Prostate gland (tissue), 2 donors: ENCODE data around the gene CABP5. TPM values are rescaled to one million over a fixed set of nuclear protein-coding genes. Genes with fewer than 3 reads are reported as not detected.

Experiments used
- DNase-seq: peaks from one replicate; pipeline ENCODE4 v3.0.0-alpha.2; 2019; ENCODE audit warnings: low spot score
- H3K27ac ChIP-seq, 2 donors: fragments of 200-600 bp; sonication (generic); 2 replicates each; pipeline ENCODE4 v1.5.1; 2017 to 2019
- H3K27me3 ChIP-seq: fragments of 200-600 bp; sonication (generic); replicated peaks from 2 replicates; pipeline ENCODE4 v1.5.1; 2019; ENCODE audit not compliant: insufficient read depth
- H3K36me3 ChIP-seq, 2 donors: fragments of 200-600 bp; sonication (generic); 1 replicate in 1 of 2; 2 replicates in 1 of 2; pipeline versions ENCODE4 v1.5.1 to v1.8.1; 2017 to 2019
- H3K4me1 ChIP-seq: fragments of 200-600 bp; sonication (generic); replicated peaks from 2 replicates; pipeline ENCODE4 v1.5.1; 2019
- H3K4me3 ChIP-seq, 2 donors: fragments of 200-600 bp; sonication (generic); 2 replicates each; pipeline ENCODE4 v1.5.1; 2017 to 2019
- H3K9me3 ChIP-seq: fragments of 200-600 bp; sonication (generic); 2 replicates; pipeline ENCODE4 v1.5.1; 2017
- POLR2A ChIP-seq: fragments of 450-650 bp; IDR thresholded peaks from one replicate; pipeline ENCODE4 v1.6.1; 2016; ENCODE audit warnings: antibody characterized with exemption, mild to moderate bottlenecking
- POLR2AphosphoS5 ChIP-seq: sonication (generic); formaldehyde crosslinking; IDR thresholded peaks from one replicate; pipeline ENCODE4 v1.6.1; 2017; ENCODE audit warnings: antibody characterized with exemption
- WGBS: methylation state at CpG from one replicate; pipeline ENCODE4 v1.1.5; 2018; 5-methylcytosine and 5-hydroxymethylcytosine counted together
- intact Hi-C: fragments of 100-400 bp; cut with DNase I; formaldehyde crosslinking; loops from one replicate; pipeline ENCODE4 v1.14.2; 2022
- total RNA-seq, 2 donors: library from RNA; depleted of rRNA; stranded (reverse); fragments of >200 nt; gene quantifications; one replicate each; pipeline ENCODE4 v1.1.0, GENCODE V29; 2016
- TF ChIP-seq, protein P1 (sequence below), 4 experiments: fragments of 200-600 bp in 2 of 4; fragments of 450-650 bp in 2 of 4; sonication (generic) in 2 of 4; IDR thresholded peaks; 1 replicate in 3 of 4; 2 replicates in 1 of 4; pipeline ENCODE4 v1.5.1; 2016 to 2019; ENCODE audit warnings: antibody characterized with exemption in 4 of 4, mild to moderate bottlenecking in 2 of 4, moderate library complexity in 2 of 4

The CABP5 gene
- total RNA-seq, 2 donors from 2014 or later = not detected

GRCh38 chr19:48010932-48011758 is 32.7 kb downstream of the CABP5 start:
- TF ChIP-seq POLR2A (no peak), POLR2AphosphoS5 (no peak)
- TF ChIP-seq, protein P1, sequence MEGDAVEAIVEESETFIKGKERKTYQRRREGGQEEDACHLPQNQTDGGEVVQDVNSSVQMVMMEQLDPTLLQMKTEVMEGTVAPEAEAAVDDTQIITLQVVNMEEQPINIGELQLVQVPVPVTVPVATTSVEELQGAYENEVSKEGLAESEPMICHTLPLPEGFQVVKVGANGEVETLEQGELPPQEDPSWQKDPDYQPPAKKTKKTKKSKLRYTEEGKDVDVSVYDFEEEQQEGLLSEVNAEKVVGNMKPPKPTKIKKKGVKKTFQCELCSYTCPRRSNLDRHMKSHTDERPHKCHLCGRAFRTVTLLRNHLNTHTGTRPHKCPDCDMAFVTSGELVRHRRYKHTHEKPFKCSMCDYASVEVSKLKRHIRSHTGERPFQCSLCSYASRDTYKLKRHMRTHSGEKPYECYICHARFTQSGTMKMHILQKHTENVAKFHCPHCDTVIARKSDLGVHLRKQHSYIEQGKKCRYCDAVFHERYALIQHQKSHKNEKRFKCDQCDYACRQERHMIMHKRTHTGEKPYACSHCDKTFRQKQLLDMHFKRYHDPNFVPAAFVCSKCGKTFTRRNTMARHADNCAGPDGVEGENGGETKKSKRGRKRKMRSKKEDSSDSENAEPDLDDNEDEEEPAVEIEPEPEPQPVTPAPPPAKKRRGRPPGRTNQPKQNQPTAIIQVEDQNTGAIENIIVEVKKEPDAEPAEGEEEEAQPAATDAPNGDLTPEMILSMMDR (IDR thresholded peaks at IDR 0.05) = no peak
- intact Hi-C loops = no loop called here
- no peaks in the 10 kb centered on the region for H3K36me3 ChIP-seq
- H3K9me3 ChIP-seq = no peaks in the 10 kb centered on the region
- WGBS = 85% methylated on average over 11 of the region's 11 CpGs
- no peaks in the 10 kb centered on the region for H3K4me1 ChIP-seq
- no peaks in the 10 kb centered on the region for H3K27me3 ChIP-seq
- DNase-seq = no peak
- H3K4me3 ChIP-seq = no peak overlapping the region
- no peak overlapping the region for H3K27ac ChIP-seq

GRCh38 chr19:48006762-48007161 is 37.1 kb downstream of the CABP5 start:
- WGBS = 89% methylated on average over 6 of the region's 6 CpGs
- no peaks in the 10 kb centered on the region for H3K4me1 ChIP-seq
- no peaks in the 10 kb centered on the region for H3K9me3 ChIP-seq
- no peak for TF ChIP-seq POLR2AphosphoS5
- no peak for TF ChIP-seq POLR2A
- TF ChIP-seq, protein P1 (IDR thresholded peaks at IDR 0.05) = no peak
- no peaks in the 10 kb centered on the region for H3K27me3 ChIP-seq
- no peak for DNase-seq
- H3K27ac ChIP-seq = no peak overlapping the region
- H3K4me3 ChIP-seq = no peak overlapping the region
- H3K36me3 ChIP-seq = no peaks in the 10 kb centered on the region
- intact Hi-C loops = no loop called here

- Histone ChIP-seq H3K27ac (no peak overlapping the region), H3K9me3 (no peaks in the 10 kb centered on the region), H3K36me3 (no peaks in the 10 kb centered on the region), H3K27me3 (no peaks in the 10 kb centered on the region), H3K4me3 (no peak overlapping the region), H3K4me1 (no peaks in the 10 kb centered on the region)
- no peak for TF ChIP-seq POLR2AphosphoS5
- no peak for TF ChIP-seq POLR2A
- TF ChIP-seq, protein P1 (IDR thresholded peaks at IDR 0.05) = no peak
- WGBS = 63% methylated on average over 6 of the region's 6 CpGs
- no peak for DNase-seq
- intact Hi-C loops = no loop called here
Measured at GRCh38 chr19:48004236-48004635, 39.6 kb downstream of the CABP5 start.

- no peak for DNase-seq
- H3K9me3 ChIP-seq = no peaks in the 10 kb centered on the region
- no peaks in the 10 kb centered on the region for H3K4me1 ChIP-seq
- no peak overlapping the region for H3K4me3 ChIP-seq
- TF ChIP-seq POLR2AphosphoS5 (no peak), POLR2A (no peak)
- TF ChIP-seq, protein P1 (IDR thresholded peaks at IDR 0.05) = no peak
- 86% methylated on average over 6 of the region's 6 CpGs for WGBS
- intact Hi-C loops = no loop called here
- H3K27ac ChIP-seq = no peak overlapping the region
- no peaks in the 10 kb centered on the region for H3K27me3 ChIP-seq
- H3K36me3 ChIP-seq = no peaks in the 10 kb centered on the region
Measured at GRCh38 chr19:48000846-48001245, 43.0 kb downstream of the CABP5 start.

DNA sequence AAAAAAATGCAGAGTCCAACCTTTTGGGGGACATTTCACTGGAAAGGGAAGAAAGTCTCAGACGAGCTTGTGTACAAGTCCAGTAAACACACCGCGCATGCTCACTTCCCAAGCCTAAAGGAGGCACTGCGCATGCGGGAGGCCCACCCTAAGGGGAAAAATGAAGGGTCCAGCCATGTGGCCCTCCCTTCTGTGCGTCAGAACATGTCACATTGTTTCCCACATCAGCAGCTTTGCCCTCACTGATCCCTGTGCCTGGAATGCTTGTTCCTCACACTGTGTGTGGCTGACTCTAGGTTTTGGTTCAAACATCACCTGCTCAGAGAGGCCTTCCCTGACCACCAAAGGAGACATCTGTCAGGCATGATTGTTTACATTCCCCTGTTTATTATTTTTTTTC is 45.1 kb downstream of the CABP5 start:
- DNase-seq = no peak
- Histone ChIP-seq H3K36me3 (no peaks in the 10 kb centered on the region), H3K27ac (no peak overlapping the region), H3K4me1 (no peaks in the 10 kb centered on the region), H3K9me3 (no peaks in the 10 kb centered on the region), H3K4me3 (no peak overlapping the region), H3K27me3 (no peaks in the 10 kb centered on the region)
- TF ChIP-seq, protein P1 (IDR thresholded peaks at IDR 0.05) = no peak
- TF ChIP-seq POLR2A (no peak), POLR2AphosphoS5 (no peak)
- intact Hi-C loops = no loop called here
- WGBS = 91% methylated on average over 6 of the region's 6 CpGs
